ENCODE data around the gene RBFOX2. TPM values are rescaled to one million over a fixed set of nuclear protein-coding genes. Genes with fewer than 3 reads are reported as not detected.

RBFOX2 gene
- total RNA-seq, 2 experiments from 2014 or later = 0.36 to 1.1 TPM

DNA sequence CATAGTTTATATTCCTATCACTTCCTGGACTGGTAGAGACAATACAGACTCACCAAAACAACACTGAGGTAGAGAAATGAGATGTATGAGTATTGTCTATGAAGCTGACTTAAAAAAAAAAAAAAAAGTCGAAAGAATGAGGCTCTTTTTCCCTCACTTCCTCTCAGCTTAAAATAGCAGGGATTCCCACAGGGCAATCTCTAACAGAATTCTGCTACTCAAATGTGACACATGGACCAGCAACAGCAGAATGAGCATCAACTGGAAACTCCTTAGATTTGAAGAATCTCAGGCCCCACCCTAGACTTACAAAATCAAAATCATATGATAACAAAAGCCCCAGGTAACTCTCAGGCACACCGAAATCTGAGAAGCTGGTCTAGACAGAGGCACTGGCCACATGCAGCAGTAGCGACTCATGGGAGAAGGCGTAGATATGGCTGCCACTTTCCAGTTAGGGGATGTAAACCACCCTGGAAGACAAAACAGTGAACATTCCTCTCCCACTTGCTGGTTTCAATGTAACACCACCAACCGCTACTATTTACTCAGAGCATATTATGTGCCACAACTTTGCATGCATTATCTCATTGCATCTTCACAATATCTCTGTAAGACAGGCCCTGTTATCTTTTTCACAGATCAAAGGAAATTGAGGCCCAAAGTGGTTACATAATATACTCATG lies 128.0 kb downstream of the RBFOX2 start:
- POLR2A ChIA-PET = no interaction called here
- DNase-seq (no peak), ATAC-seq (ENCODE audit: low read depth) (no peak)
- H3K4me1 Mint-ChIP-seq = peaks cover 9% of the 10 kb centered on the region
- H3K4me3 Mint-ChIP-seq = no peak overlapping the region
- no peak overlapping the region for H3K27ac Mint-ChIP-seq
- peaks cover 20% of the 10 kb centered on the region for H3K27me3 Mint-ChIP-seq
- H3K36me3 Mint-ChIP-seq = no peaks in the 10 kb centered on the region
- H3K9me3 Mint-ChIP-seq = no peaks in the 10 kb centered on the region

DNA sequence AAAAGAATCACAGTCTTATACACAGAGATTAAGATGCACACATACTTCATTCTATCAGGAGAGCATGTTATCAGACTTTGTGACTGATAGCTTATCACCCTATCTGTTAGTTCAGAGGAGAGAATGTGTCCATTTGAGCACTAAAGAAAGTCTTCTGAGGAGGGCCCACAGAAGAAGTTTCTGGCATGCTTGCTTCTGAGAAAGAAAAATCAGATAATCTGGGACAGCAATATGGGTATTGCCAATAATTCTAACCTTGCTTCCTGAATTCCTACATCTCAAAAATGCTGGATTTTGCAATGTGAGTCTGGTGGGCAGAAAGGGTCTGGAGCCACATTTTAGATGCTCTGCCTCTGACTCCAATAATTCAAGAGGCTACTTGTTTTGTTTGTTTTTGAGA lies 128.9 kb downstream of the RBFOX2 start:
- POLR2A ChIA-PET = no interaction called here
- no peak overlapping the region for H3K4me3 Mint-ChIP-seq
- ATAC-seq (ENCODE audit: low read depth) = no peak
- no peak overlapping the region for H3K27ac Mint-ChIP-seq
- no peaks in the 10 kb centered on the region for H3K9me3 Mint-ChIP-seq
- H3K36me3 Mint-ChIP-seq = no peaks in the 10 kb centered on the region
- peaks cover 9% of the 10 kb centered on the region for H3K4me1 Mint-ChIP-seq
- DNase-seq = no peak
- H3K27me3 Mint-ChIP-seq = peaks cover 21% of the 10 kb centered on the region

DNA sequence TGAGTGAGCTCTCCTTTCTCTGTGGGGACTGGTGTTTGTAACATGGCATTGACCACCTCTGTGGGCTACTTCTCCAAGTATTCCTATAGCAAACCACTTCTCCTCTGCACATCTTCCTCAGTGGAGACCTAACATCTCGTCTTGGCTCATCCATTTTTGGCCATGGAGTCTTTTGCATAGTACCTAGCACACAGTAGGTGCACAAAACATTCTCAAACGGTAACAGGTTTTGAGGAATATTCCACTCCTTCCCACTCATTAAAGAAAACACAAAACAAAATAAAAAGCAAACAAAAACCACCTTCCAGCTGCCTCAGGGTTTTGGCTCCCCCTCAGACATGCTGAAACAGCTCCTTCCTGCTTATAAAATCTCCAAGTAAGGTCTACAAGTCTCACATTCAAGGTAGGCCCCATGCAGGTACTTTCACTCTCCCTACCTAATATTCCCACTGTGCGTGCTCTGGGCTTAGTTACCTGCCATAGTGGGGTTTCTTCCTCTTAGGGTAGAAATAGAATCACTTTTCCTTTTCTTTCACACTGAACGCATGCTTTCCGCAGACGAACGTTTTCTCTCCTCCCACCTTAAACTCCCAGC lies 132.4 kb downstream of the RBFOX2 start:
- peaks cover 14% of the 10 kb centered on the region for H3K27me3 Mint-ChIP-seq
- no peak overlapping the region for H3K4me3 Mint-ChIP-seq
- ATAC-seq (ENCODE audit: low read depth) (no peak), DNase-seq (no peak)
- no peak overlapping the region for H3K27ac Mint-ChIP-seq
- H3K4me1 Mint-ChIP-seq = peaks cover 8% of the 10 kb centered on the region
- H3K36me3 Mint-ChIP-seq = no peaks in the 10 kb centered on the region
- H3K9me3 Mint-ChIP-seq = no peaks in the 10 kb centered on the region
- POLR2A ChIA-PET = no interaction called here

DNA sequence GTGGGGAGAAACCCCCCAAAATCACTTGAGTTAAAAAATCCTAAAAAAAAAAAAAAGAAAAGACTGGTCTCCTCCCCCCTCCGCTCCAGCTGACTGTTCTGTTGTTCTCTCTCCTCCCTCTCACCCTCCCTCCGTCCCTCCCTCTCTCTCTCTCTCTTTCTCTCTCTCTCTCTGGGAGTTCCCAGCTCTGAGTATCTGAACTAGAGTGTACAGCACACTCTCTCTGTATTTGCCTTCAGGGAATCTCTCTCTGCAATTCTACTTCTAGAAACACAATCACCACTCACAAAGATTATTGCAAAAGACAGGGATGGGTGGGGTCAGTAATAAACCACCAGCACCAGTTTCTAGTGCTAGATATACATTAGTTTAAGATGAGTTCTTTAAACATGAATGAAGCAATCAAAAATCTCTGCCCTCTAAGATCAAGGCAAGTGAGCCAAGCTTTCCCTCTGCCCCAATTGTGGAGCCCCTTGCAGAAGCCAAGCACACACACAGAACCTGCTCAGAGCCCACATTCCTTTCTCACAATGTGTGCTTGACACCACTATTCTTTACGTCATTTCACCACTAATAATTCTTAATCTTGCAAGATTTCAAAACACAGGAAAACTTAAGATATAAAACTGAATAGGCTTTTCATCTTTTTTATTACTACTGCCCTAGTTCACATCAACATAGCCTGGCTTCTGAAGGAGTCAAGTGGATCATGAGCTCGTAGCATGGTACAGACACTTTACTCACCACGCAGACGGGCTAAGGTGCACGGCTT lies 133.5 kb downstream of the RBFOX2 start:
- Mint-ChIP-seq H3K4me1 (no peaks in the 10 kb centered on the region), H3K36me3 (no peaks in the 10 kb centered on the region), H3K9me3 (no peaks in the 10 kb centered on the region), H3K27me3 (peaks cover 14% of the 10 kb centered on the region), H3K27ac (no peak overlapping the region), H3K4me3 (no peak overlapping the region)
- ATAC-seq (ENCODE audit: low read depth) (no peak), DNase-seq (no peak)
- POLR2A ChIA-PET = no interaction called here

DNA sequence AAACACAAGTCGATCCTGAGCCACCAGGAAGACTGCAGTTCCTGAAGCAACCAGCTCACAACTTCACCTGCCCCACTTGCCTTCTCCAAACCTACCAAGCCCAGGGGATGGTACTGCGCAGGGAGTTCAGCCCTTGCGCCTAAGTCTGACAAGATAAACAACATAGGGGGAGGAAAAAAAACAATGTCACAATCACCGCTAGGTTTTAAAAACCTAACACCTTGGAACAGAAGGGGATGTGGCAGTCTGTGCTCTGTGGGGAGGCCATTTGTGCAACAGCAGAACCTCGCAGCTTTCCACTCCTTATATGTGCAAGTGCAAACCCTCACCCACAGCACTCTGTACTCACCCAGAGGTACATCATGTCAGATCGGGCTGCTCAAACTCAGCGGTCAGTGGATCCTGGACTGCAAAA lies 134.2 kb downstream of the RBFOX2 start:
- H3K27ac Mint-ChIP-seq = no peak overlapping the region
- no peaks in the 10 kb centered on the region for H3K36me3 Mint-ChIP-seq
- no peak for DNase-seq
- H3K27me3 Mint-ChIP-seq = peaks cover 14% of the 10 kb centered on the region
- H3K4me3 Mint-ChIP-seq = no peak overlapping the region
- no peaks in the 10 kb centered on the region for H3K9me3 Mint-ChIP-seq
- no peak for ATAC-seq (ENCODE audit: low read depth)
- no peaks in the 10 kb centered on the region for H3K4me1 Mint-ChIP-seq
- POLR2A ChIA-PET = no interaction called here

DNA sequence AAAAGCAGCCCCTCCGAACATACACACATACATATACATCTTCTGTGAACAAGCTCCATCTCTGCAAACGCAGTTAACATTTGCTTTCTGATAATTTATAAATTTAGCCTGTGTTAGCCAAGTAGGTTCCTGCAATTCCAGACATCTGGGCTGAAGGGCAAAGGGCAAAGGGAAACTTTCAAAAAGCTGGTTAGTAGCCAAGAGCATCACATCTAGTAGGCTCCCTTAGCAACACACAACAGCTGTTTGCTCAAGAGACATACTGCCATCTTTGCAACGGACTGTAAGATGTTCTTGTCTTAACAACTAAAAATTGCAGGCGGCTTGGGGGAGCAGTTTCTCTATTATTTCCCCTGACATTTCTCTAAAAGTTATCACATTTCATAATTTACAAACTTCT lies 134.9 kb downstream of the RBFOX2 start:
- H3K27ac Mint-ChIP-seq = no peak overlapping the region
- no peaks in the 10 kb centered on the region for H3K4me1 Mint-ChIP-seq
- DNase-seq (no peak), ATAC-seq (ENCODE audit: low read depth) (no peak)
- H3K9me3 Mint-ChIP-seq = no peaks in the 10 kb centered on the region
- no peaks in the 10 kb centered on the region for H3K36me3 Mint-ChIP-seq
- POLR2A ChIA-PET = no interaction called here
- H3K4me3 Mint-ChIP-seq = no peak overlapping the region
- peaks cover 14% of the 10 kb centered on the region for H3K27me3 Mint-ChIP-seq

DNA sequence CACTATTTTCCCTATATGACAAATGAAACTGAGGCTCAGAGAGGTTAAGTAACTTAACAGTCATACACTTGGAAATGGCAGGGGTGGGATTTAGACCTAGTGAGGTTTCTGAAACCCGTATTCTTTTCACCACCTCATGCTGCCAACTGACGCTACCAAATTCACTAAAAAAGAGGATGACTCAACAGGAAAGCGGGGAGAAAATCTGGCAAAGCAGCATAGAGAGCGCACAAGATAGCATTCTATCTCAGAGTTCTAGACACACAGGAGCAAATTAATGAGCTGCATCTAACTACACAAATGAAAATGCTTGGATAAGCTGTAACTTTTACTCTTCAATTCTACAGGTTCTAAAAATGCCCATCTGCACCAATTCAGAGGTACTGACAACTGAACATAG lies 136.4 kb downstream of the RBFOX2 start:
- Mint-ChIP-seq H3K4me3 (no peak overlapping the region), H3K27me3 (peaks cover 13% of the 10 kb centered on the region), H3K9me3 (no peaks in the 10 kb centered on the region), H3K4me1 (no peaks in the 10 kb centered on the region), H3K36me3 (no peaks in the 10 kb centered on the region), H3K27ac (no peak overlapping the region)
- POLR2A ChIA-PET = no interaction called here
- ATAC-seq (ENCODE audit: low read depth) (no peak), DNase-seq (no peak)

DNA sequence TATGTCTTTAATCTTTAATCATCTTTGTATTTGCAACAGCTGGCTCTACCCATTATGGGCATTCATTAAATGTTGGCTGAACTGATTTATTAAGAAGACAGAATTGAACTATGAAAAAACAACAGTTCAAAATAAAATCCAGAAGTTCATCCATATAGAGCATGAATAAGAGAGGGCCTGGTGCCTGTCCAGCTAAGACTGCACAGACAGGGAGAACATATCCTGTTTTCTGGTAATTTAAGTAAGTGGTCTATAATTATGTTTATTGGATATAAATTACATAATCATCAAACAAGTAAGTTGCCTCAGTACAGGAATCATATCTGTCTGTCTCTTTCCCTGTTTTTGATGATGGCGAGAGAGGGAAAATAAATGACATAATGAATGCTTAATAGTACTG lies 137.2 kb downstream of the RBFOX2 start:
- Mint-ChIP-seq H3K4me3 (no peak overlapping the region), H3K27ac (no peak overlapping the region)

DNA sequence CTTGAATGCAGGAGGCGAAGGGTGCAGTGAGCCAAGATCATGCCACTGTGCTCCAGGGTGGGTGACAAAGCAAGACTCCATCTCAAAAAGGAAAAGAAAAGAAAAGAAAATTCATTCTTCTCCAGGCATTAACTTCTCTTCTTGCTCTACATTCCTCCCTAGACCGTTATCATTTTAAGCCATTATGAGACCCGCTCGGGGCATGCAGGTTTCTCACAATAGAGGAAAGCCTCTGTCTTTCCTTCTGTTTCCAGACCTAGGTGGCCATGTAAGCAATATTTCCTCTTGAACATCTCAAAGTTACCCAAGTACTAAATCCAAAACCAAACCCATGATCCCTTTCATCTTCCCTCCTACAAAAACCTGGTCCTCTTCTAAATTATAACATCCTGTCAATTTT lies 139.6 kb downstream of the RBFOX2 start:
- Mint-ChIP-seq H3K4me3 (no peak overlapping the region), H3K27me3 (peaks cover 5% of the 10 kb centered on the region), H3K36me3 (no peaks in the 10 kb centered on the region), H3K9me3 (no peaks in the 10 kb centered on the region), H3K27ac (no peak overlapping the region), H3K4me1 (no peaks in the 10 kb centered on the region)
- ATAC-seq (ENCODE audit: low read depth) (no peak), DNase-seq (no peak)
- POLR2A ChIA-PET = no interaction called here

More for the DNA sequence above, 137.2 kb downstream of the RBFOX2 start:
- DNase-seq = no peak
- no peak for ATAC-seq (ENCODE audit: low read depth)
- Mint-ChIP-seq H3K27me3 (peaks cover 9% of the 10 kb centered on the region), H3K36me3 (no peaks in the 10 kb centered on the region), H3K4me1 (no peaks in the 10 kb centered on the region), H3K9me3 (no peaks in the 10 kb centered on the region)
- POLR2A ChIA-PET = no interaction called here

DNA sequence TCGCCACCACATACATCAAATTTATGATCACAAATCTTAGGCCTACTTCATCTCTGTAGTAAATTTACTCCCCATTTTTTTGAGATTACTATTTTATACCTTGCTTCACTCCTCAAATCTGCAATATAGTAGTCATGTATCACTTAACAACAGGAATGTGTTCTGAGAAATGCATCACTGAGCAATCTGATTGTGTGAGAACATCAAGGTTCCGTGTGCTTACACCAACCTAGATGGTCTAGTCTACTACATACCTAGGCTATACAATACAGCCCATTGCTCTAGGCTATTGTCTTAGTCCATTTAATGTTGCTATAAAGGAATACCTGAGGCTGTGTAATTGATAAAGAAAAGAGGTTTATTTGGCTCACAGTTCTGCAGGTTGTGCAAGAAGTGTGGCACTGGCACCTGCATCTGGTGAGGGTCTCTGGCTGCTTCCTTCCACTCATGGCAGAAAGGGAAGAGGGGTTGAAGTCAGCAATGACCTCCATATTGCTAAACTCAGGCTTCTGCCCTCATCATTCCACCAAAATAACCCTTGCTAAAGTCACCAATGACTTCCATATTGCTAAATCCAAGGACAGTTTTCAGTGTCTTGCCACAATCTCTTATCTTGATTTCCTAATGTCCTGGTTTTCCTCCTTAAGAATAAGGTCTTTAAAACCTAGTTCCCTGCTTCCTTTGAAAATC lies 140.3 kb downstream of the RBFOX2 start:
- no peak for ATAC-seq (ENCODE audit: low read depth)
- Mint-ChIP-seq H3K4me1 (peaks cover 3% of the 10 kb centered on the region), H3K36me3 (no peaks in the 10 kb centered on the region), H3K27ac (no peak overlapping the region), H3K4me3 (no peak overlapping the region), H3K27me3 (peaks cover 4% of the 10 kb centered on the region), H3K9me3 (no peaks in the 10 kb centered on the region)
- no peak for DNase-seq
- POLR2A ChIA-PET = no interaction called here

DNA sequence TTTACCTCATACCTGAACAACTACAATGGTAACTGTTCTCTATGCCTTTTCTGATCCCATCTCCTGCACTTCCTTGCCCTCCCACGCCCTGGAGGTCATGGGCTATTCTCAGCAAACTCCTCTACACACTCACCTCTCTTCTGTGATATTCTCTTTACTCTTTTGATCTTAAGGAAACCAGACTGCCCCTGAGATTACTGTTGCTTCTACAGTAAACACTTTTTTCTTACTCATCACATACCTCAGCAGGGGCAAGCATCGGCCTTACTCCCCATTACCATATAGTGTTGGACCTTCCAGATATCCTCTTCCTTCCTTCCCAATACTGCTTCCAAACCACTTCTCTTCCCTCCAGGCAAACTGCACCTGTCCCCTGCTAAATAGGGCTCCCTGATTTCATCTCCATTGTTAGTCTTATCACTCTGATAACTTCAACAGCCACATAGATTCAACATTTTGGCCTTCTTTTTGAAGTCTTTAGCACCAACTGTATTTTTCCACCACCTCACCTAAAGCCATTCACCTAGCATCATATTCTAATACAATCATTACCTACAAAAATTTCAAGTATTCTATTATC lies 141.2 kb downstream of the RBFOX2 start:
- POLR2A ChIA-PET = interaction anchor here (0.6 kb wide), 1 partner anchor 580 kb away, joined by 3 read pairs; no protein-coding TSS in a partner anchor
- Mint-ChIP-seq H3K27me3 (no peaks in the 10 kb centered on the region), H3K27ac (no peak overlapping the region), H3K36me3 (no peaks in the 10 kb centered on the region), H3K4me1 (peaks cover 12% of the 10 kb centered on the region), H3K9me3 (no peaks in the 10 kb centered on the region), H3K4me3 (no peak overlapping the region)
- no peak for ATAC-seq (ENCODE audit: low read depth)
- no peak for DNase-seq

DNA sequence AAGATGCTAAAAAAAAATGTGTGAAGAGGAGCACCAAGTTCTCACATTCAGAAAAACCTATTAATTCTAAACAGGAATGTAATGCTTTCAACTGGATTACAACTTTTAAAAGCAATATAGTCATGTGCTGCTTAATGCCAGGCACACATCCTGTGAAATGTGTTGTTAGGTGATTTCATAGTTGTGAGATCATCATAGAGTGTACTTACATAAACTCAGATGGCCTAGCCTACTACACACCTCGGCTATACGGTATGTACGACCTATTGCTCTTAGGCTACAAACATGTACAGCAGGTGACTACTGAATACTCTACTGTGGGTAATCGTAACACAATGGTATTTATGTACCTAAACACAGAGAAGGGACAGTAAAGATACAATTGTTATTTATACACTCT lies 142.3 kb downstream of the RBFOX2 start:
- H3K36me3 Mint-ChIP-seq = no peaks in the 10 kb centered on the region
- H3K9me3 Mint-ChIP-seq = no peaks in the 10 kb centered on the region
- POLR2A ChIA-PET = no interaction called here
- no peak overlapping the region for H3K4me3 Mint-ChIP-seq
- no peaks in the 10 kb centered on the region for H3K27me3 Mint-ChIP-seq
- no peak for ATAC-seq (ENCODE audit: low read depth)
- no peak for DNase-seq
- H3K4me1 Mint-ChIP-seq = peaks cover 13% of the 10 kb centered on the region
- no peak overlapping the region for H3K27ac Mint-ChIP-seq

DNA sequence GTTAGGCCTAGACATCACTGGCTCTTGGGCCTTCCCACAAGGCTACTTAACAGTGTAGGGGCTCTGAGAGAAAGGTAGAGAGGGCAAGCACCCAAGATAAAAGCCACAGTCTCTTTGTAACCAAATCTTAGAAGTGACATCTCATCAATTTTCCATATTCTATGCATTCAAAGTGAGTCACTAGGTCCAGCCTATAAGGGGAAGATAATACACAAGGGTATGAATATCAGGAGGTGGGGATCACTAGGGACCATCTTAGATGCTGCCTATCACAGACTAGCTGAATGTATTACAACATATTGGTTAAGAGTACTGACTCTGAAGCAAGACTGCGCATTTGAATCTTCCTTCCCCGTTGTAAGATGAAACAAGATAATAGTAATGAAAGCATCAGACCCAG lies 144.1 kb downstream of the RBFOX2 start:
- Mint-ChIP-seq H3K4me3 (no peak overlapping the region), H3K4me1 (peaks cover 13% of the 10 kb centered on the region), H3K36me3 (no peaks in the 10 kb centered on the region), H3K27me3 (no peaks in the 10 kb centered on the region), H3K27ac (no peak overlapping the region), H3K9me3 (no peaks in the 10 kb centered on the region)
- ATAC-seq (ENCODE audit: low read depth) = no peak
- DNase-seq = no peak
- POLR2A ChIA-PET = interaction anchor here (0.7 kb wide), 1 partner anchor 1101 kb away, joined by 5 read pairs; no protein-coding TSS in a partner anchor

All from activated naive CD8-positive, alpha-beta T cell treated with anti-CD3 and anti-CD28 coated beads, Interleukin-2, amount 10 ng/mL, durations not matched to agents 7 days and 5 days (primary cell).